HepG2 (cell line): Measurements from ENCODE around the gene RBM12. TPM values are rescaled to one million over a fixed set of nuclear protein-coding genes. Genes with fewer than 3 reads are reported as not detected.

Source experiments
- DMTF1 ChIP-seq: sonication (generic); formaldehyde crosslinking; IDR thresholded peaks from 2 replicates; pipeline ENCODE4 v1.4.0; 2020; ENCODE audit warnings: mild to moderate bottlenecking, missing genetic modification reagents
- ELF4 ChIP-seq: sonication (generic); formaldehyde crosslinking; IDR thresholded peaks from 2 replicates; pipeline ENCODE4 v1.5.0; 2020; ENCODE audit warnings: missing genetic modification reagents, mild to moderate bottlenecking, moderate library complexity, borderline replicate concordance
- GATA4 ChIP-seq: sonication (generic); IDR thresholded peaks from 2 replicates; pipeline ENCODE4 v1.6.1; 2016; ENCODE audit warnings: antibody characterized with exemption, low read depth, borderline replicate concordance
- HOXA7 ChIP-seq: sonication (generic); formaldehyde crosslinking; IDR thresholded peaks from 2 replicates; pipeline ENCODE4 v1.8.1; 2022; ENCODE audit warnings: mild to moderate bottlenecking, missing genetic modification reagents, moderate library complexity
- NR3C1 ChIP-seq: sonication (generic); formaldehyde crosslinking; IDR thresholded peaks from 2 replicates; pipeline ENCODE4 v1.4.0; 2020; ENCODE audit warnings: missing genetic modification reagents
- ZBTB40 ChIP-seq, 2 experiments: fragments of 450-650 bp in 1 of 2; sonication (generic) in 1 of 2; formaldehyde crosslinking in 1 of 2; IDR thresholded peaks; 2 replicates each; pipeline versions ENCODE4 v1.6.1 to v1.8.0; 2016 to 2022; ENCODE audit warnings: antibody characterized with exemption in 1 of 2, mild to moderate bottlenecking in 1 of 2, missing genetic modification reagents in 1 of 2
- ZMAT5 ChIP-seq: sonication (generic); formaldehyde crosslinking; IDR thresholded peaks from 2 replicates; pipeline ENCODE4 v1.5.0; 2020; ENCODE audit warnings: mild to moderate bottlenecking, low read depth, missing genetic modification reagents, borderline replicate concordance
- ZNF770 ChIP-seq: sonication (generic); formaldehyde crosslinking; IDR thresholded peaks from 2 replicates; pipeline ENCODE4 v1.5.0; 2020; ENCODE audit warnings: mild to moderate bottlenecking, missing genetic modification reagents
- ZNF879 ChIP-seq: sonication (generic); formaldehyde crosslinking; IDR thresholded peaks from 2 replicates; pipeline ENCODE4 v1.8.1; 2023; ENCODE audit warnings: missing genetic modification reagents
- polyA plus RNA-seq, 8 experiments: library from polyadenylated mRNA; depleted of rRNA in 3 of 8; stranded (reverse) in 7 of 8; unstranded in 1 of 8; fragments of >200 nt; fragmentation: Illumina TruSeq in 4 of 8; extraction: Trizol in 4 of 8; gene quantifications; 2 replicates each; pipeline versions ENCODE4 v1.2.1 to v1.2.3, GENCODE V29; 2011 to 2016; ENCODE audit warnings: low read depth in 4 of 8, missing spikeins in 1 of 8, mixed read lengths in 1 of 8; ENCODE audit not compliant: insufficient read depth in 1 of 8
- total RNA-seq, 5 experiments: library from RNA; depleted of rRNA; stranded (reverse); fragments of >200 nt; fragmentation: Illumina TruSeq; extraction: Trizol; gene quantifications; 2 replicates each; pipeline ENCODE4 v1.2.3, GENCODE V29; 2016; ENCODE audit warnings: low read depth in 1 of 5

RBM12 gene
- total and polyA plus RNA-seq, 2 of the 13 experiments (the other 11 are each of a cell fraction or from before 2014, with no cell fraction given), result 97.9 to 104 TPM

- TF ChIP-seq ZNF770 (peak; percentile 78; the same call in 1 of the 2 replicates), ELF4 (CRISPR knock-in tag) (peak; percentile 84; the same call in 1 of the 2 replicates), ZMAT5 (CRISPR knock-in tag) (peak; percentile 80; the same call in 1 of the 2 replicates), HOXA7 (CRISPR knock-in tag) (no peak), ZBTB40 (IDR thresholded peaks at IDR 0.05) (peak; percentile 97), ZBTB40 (CRISPR knock-in tag; IDR thresholded peaks at IDR 0.05) (peak; percentile 89), NR3C1 (peak; percentile 9; the same call in 1 of the 2 replicates), DMTF1 (CRISPR knock-in tag) (no peak), ZNF879 (CRISPR knock-in tag) (peak; percentile 98), GATA4 (peak; percentile 81)
These were observed 34.6 kb upstream of the RBM12 start, which contains the start of the genes NFS1 and ROMO1 (continued) for GRCh38 chr20:35699127-35699956.
